Panc1 (cell line): ENCODE results near the gene NCAM1. TPM values are rescaled to one million over a fixed set of nuclear protein-coding genes. Genes with fewer than 3 reads are reported as not detected.

ENCODE experiments used
- ATAC-seq: fragments of 200-7000 bp; cut with Tn5 transposase; 2 replicates; pipeline ENCODE4 v1.9.1; 2020; ENCODE audit warnings: mild to moderate bottlenecking, moderate library complexity
- BruUV-seq: library from RNA; stranded (reverse); fragments of 400-500 nt; replicated peaks from 2 replicates; lab custom pipeline; 2021; lab: Mats Ljungman, UMichigan
- CTCF ChIA-PET: fragments of 300-600 bp; sonication (Branson Sonifier 250); formaldehyde crosslinking; loops from one replicate; lab custom pipeline; 2022; ENCODE audit warnings: antibody characterized with exemption; lab: Charles Lee
- POLR2A ChIA-PET: fragments of 300-600 bp; sonication (Branson Sonifier 250); formaldehyde crosslinking; loops from one replicate; lab custom pipeline; 2022; ENCODE audit warnings: antibody characterized with exemption; lab: Charles Lee
- DNase-seq: peaks from one replicate; pipeline ENCODE4 v3.0.0-alpha.2; 2010; ENCODE audit warnings: low read depth, low spot score
- H3K27ac ChIP-seq: 2 replicates; pipeline ENCODE4 v1.5.1; 2011; ENCODE audit warnings: mild to moderate bottlenecking, low read length, inconsistent platforms
- H3K27me3 ChIP-seq: fragments of 200-500 bp; sonication (Bioruptor generic); 2 replicates; pipeline ENCODE4 v1.6.0; 2014; ENCODE audit warnings: low read length, inconsistent platforms; ENCODE audit not compliant: control insufficient read depth, insufficient read depth
- H3K36me3 ChIP-seq: fragments of 200-500 bp; sonication (Bioruptor generic); 2 replicates; pipeline ENCODE4 v1.5.1; 2014; ENCODE audit warnings: inconsistent platforms, mild to moderate bottlenecking, low read length, moderate library complexity; ENCODE audit not compliant: control insufficient read depth, insufficient read depth
- H3K4me1 ChIP-seq: 2 replicates; pipeline ENCODE4 v1.5.1; 2011; ENCODE audit warnings: inconsistent platforms, mild to moderate bottlenecking, low read length, moderate library complexity; ENCODE audit not compliant: control insufficient read depth, insufficient read depth
- H3K4me3 ChIP-seq, 2 experiments: 2 replicates each; pipeline ENCODE4 v1.5.1; 2011 to 2012; ENCODE audit warnings: low read depth in 2 of 2, low read length in 2 of 2, mild to moderate bottlenecking in 2 of 2, inconsistent platforms in 1 of 2, moderate library complexity in 1 of 2
- H3K9me3 ChIP-seq: fragments of 200-500 bp; sonication (Bioruptor generic); 2 replicates; pipeline ENCODE4 v1.5.1; 2014; ENCODE audit warnings: low read depth, mild to moderate bottlenecking, inconsistent platforms, low read length, moderate library complexity; ENCODE audit not compliant: control insufficient read depth, insufficient read depth
- CTCF ChIP-seq: fragments of 450-650 bp; IDR thresholded peaks from 2 replicates; pipeline ENCODE4 v1.5.1; 2017; ENCODE audit warnings: mild to moderate bottlenecking
- POLR2AphosphoS5 ChIP-seq: IDR thresholded peaks from 2 replicates; pipeline ENCODE4 v1.6.1; 2012; ENCODE audit warnings: mild to moderate bottlenecking, low read depth, low read length, moderate library complexity
- REST ChIP-seq, 2 experiments: IDR thresholded peaks; 2 replicates each; pipeline ENCODE4 v1.6.1; 2011 to 2012; ENCODE audit warnings: low read depth in 2 of 2, control low read depth in 1 of 2, low read length in 1 of 2, mild to moderate bottlenecking in 1 of 2, moderate library complexity in 1 of 2; ENCODE audit not compliant: insufficient read depth in 1 of 2
- SIN3A ChIP-seq: IDR thresholded peaks from 2 replicates; pipeline ENCODE4 v1.6.1; 2012; ENCODE audit warnings: low read depth, mild to moderate bottlenecking, low read length, moderate library complexity, borderline replicate concordance; ENCODE audit not compliant: insufficient read depth
- TCF7L2 ChIP-seq: IDR thresholded peaks from 2 replicates; pipeline ENCODE4 v1.6.1; 2011; ENCODE audit warnings: mild to moderate bottlenecking, low read depth, low read length, inconsistent platforms
- in situ Hi-C: cut with HindIII; loops from 2 replicates; pipeline ENCODE4 v1.10.0; 2016; ENCODE audit warnings: low sequenced_read_pairs, low pct_unique_long_range_greater_than_20kb
- intact Hi-C: fragments of 100-400 bp; cut with micrococcal nuclease; formaldehyde crosslinking; loops from one replicate; pipeline ENCODE4 v1.10.0; 2022; ENCODE audit not compliant: unreplicated experiment
- total RNA-seq: library from RNA; stranded (reverse); gene quantifications from one replicate; pipeline ENCODE4 v1.2.1, GENCODE V29; 2021; ENCODE audit not compliant: unreplicated experiment

The NCAM1 gene
- total RNA-seq, 1 experiment from 2014 or later, result 0.18 TPM

GRCh38 chr11:113106507-113106906 is 145.3 kb downstream of the NCAM1 start:
- intact Hi-C loops, result no loop called here
- ChIA-PET POLR2A (no interaction called here), CTCF (interaction anchor here (0.6 kb wide), 1 partner anchor 17 kb away, joined by 3 read pairs; no protein-coding TSS in a partner anchor)
- DNase-seq (no peak), ATAC-seq (no peak)
- no peak overlapping the region for H3K4me3 ChIP-seq
- in situ Hi-C loops, result no loop called here
- no peak overlapping the region for H3K27ac ChIP-seq
- no peaks in the 10 kb centered on the region for H3K27me3 ChIP-seq
- TF ChIP-seq REST (IDR thresholded peaks at IDR 0.05; ENCODE audit: insufficient read depth in 1 of 2, low read depth in 2 of 2, low read length in 1 of 2) (no peak), CTCF (no peak), TCF7L2 (no peak), SIN3A (no peak)
- H3K4me1 ChIP-seq, result no peaks in the 10 kb centered on the region
- no peaks in the 10 kb centered on the region for H3K9me3 ChIP-seq
- H3K36me3 ChIP-seq, result no peaks in the 10 kb centered on the region
- BruUV-seq, result no TSS peak

GRCh38 chr11:113110046-113110445 is 148.8 kb downstream of the NCAM1 start:
- no peak for TF ChIP-seq CTCF
- TF ChIP-seq POLR2AphosphoS5, result no peak
- no peak for TF ChIP-seq REST (IDR thresholded peaks at IDR 0.05; ENCODE audit: insufficient read depth in 1 of 2, low read depth in 2 of 2, low read length in 1 of 2)
- no peak for TF ChIP-seq TCF7L2
- TF ChIP-seq SIN3A, result no peak
- Histone ChIP-seq H3K4me1 (no peaks in the 10 kb centered on the region), H3K36me3 (no peaks in the 10 kb centered on the region), H3K27ac (no peak overlapping the region), H3K27me3 (0 out of 2 replicates have a peak, but pooled peaks cover 2% of the 10 kb centered on the region), H3K9me3 (no peaks in the 10 kb centered on the region), H3K4me3 (no peak overlapping the region)
- ChIA-PET CTCF (no interaction called here), POLR2A (no interaction called here)
- in situ Hi-C loops, result no loop called here
- DNase-seq (no peak), ATAC-seq (no peak)
- intact Hi-C loops, result loop anchor here (10.0 kb wide), 1 partner anchor 525 kb away; no protein-coding TSS in a partner anchor
- BruUV-seq, result no TSS peak
